K562 (cell line): ENCODE data around the gene PDE3A.

Experiments used
- ARID4B ChIP-seq: sonication (generic); formaldehyde crosslinking; IDR thresholded peaks from 2 replicates; pipeline ENCODE4 v1.8.0; 2022; ENCODE audit warnings: mild to moderate bottlenecking, missing genetic modification reagents
- ATF2 ChIP-seq: sonication (generic); formaldehyde crosslinking; IDR thresholded peaks from 2 replicates; pipeline ENCODE4 v1.8.1; 2022; ENCODE audit warnings: missing genetic modification reagents

DNA sequence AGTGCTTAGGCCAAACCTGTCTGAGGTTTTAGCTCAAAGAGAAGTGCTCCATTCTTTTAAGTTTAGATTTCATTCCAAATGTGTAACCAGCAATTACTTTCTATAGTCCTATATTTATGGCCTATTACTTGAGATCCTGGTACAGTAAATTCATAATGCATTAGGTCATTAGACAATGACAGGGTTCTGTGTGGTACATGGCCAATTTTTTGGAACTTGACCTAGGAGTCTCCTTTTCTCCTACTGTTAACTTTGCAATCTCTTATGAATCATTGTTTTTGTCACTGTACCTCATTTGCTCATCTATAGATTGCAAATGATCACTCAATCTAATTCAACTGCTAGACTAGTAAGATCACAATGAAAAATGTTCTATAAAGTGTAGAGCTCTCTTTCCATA, 136.7 kb downstream of the PDE3A start:
- TF ChIP-seq ATF2 (CRISPR knock-in tag) = no peak
- TF ChIP-seq ARID4B = no peak
